RWPE1 (cell line): ENCODE data around the gene CD226.

Experiments
- CTCF ChIA-PET: fragments of 350-600 bp; sonication (Branson Sonifier 250); formaldehyde crosslinking; extraction: SDS; loops from one replicate; lab custom pipeline; 2021; lab: Yijun Ruan, JAX
- POLR2A ChIA-PET: fragments of 400-600 bp; formaldehyde crosslinking; extraction: SDS; loops from one replicate; lab custom pipeline; 2020; ENCODE audit warnings: antibody characterized with exemption; ENCODE audit not compliant: low non-redundant PET; lab: Yijun Ruan, JAX
- DNase-seq: peaks from one replicate; pipeline ENCODE4 v3.0.0; 2012; ENCODE audit warnings: low spot score
- H3K27ac ChIP-seq: fragments of 450-650 bp; 2 replicates; pipeline ENCODE4 v1.5.1; 2017
- TF ChIP-seq, protein P1 (sequence below): fragments of 450-650 bp; conservative IDR thresholded peaks from 2 replicates; pipeline ENCODE4 v1.5.1; 2017; ENCODE audit warnings: low read depth, mild to moderate bottlenecking

Gene CD226

GRCh38 chr18:69878213-69878933 lies 69.3 kb downstream of the CD226 start:
- TF ChIP-seq, protein P1, sequence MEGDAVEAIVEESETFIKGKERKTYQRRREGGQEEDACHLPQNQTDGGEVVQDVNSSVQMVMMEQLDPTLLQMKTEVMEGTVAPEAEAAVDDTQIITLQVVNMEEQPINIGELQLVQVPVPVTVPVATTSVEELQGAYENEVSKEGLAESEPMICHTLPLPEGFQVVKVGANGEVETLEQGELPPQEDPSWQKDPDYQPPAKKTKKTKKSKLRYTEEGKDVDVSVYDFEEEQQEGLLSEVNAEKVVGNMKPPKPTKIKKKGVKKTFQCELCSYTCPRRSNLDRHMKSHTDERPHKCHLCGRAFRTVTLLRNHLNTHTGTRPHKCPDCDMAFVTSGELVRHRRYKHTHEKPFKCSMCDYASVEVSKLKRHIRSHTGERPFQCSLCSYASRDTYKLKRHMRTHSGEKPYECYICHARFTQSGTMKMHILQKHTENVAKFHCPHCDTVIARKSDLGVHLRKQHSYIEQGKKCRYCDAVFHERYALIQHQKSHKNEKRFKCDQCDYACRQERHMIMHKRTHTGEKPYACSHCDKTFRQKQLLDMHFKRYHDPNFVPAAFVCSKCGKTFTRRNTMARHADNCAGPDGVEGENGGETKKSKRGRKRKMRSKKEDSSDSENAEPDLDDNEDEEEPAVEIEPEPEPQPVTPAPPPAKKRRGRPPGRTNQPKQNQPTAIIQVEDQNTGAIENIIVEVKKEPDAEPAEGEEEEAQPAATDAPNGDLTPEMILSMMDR, result no peak

DNA sequence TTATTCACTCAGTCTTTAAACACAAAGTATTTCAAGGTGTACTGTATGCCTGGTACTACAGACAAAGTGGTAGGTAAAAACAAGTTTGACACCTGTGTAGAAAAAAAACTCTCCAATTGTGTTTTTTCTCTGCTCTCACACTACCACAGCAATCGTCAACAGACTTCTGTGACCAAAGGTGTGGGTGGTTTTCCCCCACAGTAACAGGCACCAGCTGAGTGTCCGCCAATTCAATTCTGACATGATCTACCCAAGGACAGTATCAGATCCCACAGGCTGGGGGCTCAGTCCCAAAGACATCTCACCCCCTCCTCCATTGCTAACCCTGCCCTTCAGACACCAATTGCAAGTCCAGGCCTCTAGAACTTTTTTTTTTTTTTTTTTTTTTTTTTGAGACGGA lies 71.2 kb downstream of the CD226 start:
- POLR2A ChIA-PET, result no interaction called here
- TF ChIP-seq, protein P1, result no peak
- DNase-seq, result no peak
- CTCF ChIA-PET, result no interaction called here
- no peak overlapping the region for H3K27ac ChIP-seq

More at GRCh38 chr18:69878213-69878933, 69.3 kb downstream of the CD226 start:
- H3K27ac ChIP-seq, result no peak overlapping the region
- ChIA-PET POLR2A (no interaction called here), CTCF (no interaction called here)
- no peak for DNase-seq

GRCh38 chr18:69874058-69874457 lies 73.6 kb downstream of the CD226 start:
- TF ChIP-seq, protein P1, result no peak
- ChIA-PET CTCF (no interaction called here), POLR2A (no interaction called here)
- H3K27ac ChIP-seq, result no peak overlapping the region
- no peak for DNase-seq

GRCh38 chr18:69872661-69873060 lies 75.0 kb downstream of the CD226 start:
- POLR2A ChIA-PET, result no interaction called here
- H3K27ac ChIP-seq, result no peak overlapping the region
- DNase-seq, result no peak
- TF ChIP-seq, protein P1, result no peak
- CTCF ChIA-PET, result no interaction called here

- ChIA-PET POLR2A (no interaction called here), CTCF (no interaction called here)
- H3K27ac ChIP-seq, result no peak overlapping the region
- no peak for DNase-seq
- TF ChIP-seq, protein P1, result no peak
These were observed 76.3 kb downstream of the CD226 start for GRCh38 chr18:69871363-69871762.

DNA sequence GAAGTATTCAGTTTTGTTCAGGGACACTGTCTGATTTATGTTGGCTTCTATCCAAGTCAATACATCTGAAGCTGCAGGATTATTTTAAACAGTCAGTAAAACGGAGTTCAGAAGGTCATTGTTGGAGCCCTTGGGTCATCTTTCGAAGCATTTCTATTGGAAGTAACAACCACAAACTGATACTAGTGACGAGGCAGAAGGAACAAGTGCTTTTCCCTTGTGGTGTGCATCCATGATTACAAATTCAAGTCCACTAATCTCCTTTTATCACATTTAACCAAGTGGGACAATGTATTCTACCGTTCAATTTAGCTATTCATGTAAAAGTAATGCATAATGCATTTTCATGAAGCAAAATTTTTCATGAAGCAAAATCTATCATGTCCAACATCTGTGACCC lies 76.9 kb downstream of the CD226 start:
- H3K27ac ChIP-seq, result no peak overlapping the region
- ChIA-PET POLR2A (no interaction called here), CTCF (no interaction called here)
- no peak for DNase-seq
- TF ChIP-seq, protein P1, result no peak
